GM12878 (cell line): Measurements from ENCODE around the gene ORC1. TPM values are rescaled to one million over a fixed set of nuclear protein-coding genes. Genes with fewer than 3 reads are reported as not detected.

Source experiments
- ATAC-seq: fragments of 200-7000 bp; cut with Tn5 transposase; 3 replicates; pipeline ENCODE4 v1.9.1; 2020; ENCODE audit warnings: mild to moderate bottlenecking, moderate library complexity
- BruUV-seq: library from RNA; stranded (reverse); fragments of 400-500 nt; replicated peaks from 2 replicates; lab custom pipeline; 2021; lab: Mats Ljungman, UMichigan
- CTCF ChIA-PET: fragments of 300-600 bp; sonication (Branson Sonifier 250); formaldehyde crosslinking; extraction: SDS; loops from one replicate; lab custom pipeline; 2021; ENCODE audit warnings: inconsistent platforms; lab: Yijun Ruan, JAX
- POLR2A ChIA-PET: fragments of 350-600 bp; formaldehyde crosslinking; extraction: SDS; loops from one replicate; lab custom pipeline; 2021; ENCODE audit warnings: inconsistent platforms; lab: Charles Lee
- RAD21 ChIA-PET: fragments of 300-600 bp; sonication (Branson Sonifier 250); formaldehyde crosslinking; loops from one replicate; lab custom pipeline; 2023; ENCODE audit warnings: antibody characterized with exemption; ENCODE audit not compliant: unreplicated experiment; lab: Charles Lee
- SMC1A ChIA-PET: fragments of 300-600 bp; sonication (Branson Sonifier 250); formaldehyde crosslinking; loops from one replicate; lab custom pipeline; 2023; ENCODE audit not compliant: unreplicated experiment, uncharacterized antibody; lab: Charles Lee
- DNase-seq: peaks from one replicate; pipeline ENCODE4 v3.0.0-alpha.2; 2011; ENCODE audit warnings: low read depth, low spot score
- FAIRE-seq: peaks from 3 replicates; lab custom pipeline; 2011; peaks lifted over from hg19 to GRCh38; lab: Jason Lieb, UNC
- H2AFZ ChIP-seq: 2 replicates; pipeline ENCODE4 v1.6.0; 2011; ENCODE audit warnings: low read depth, low read length, control low read depth; ENCODE audit not compliant: control insufficient read depth
- H3K27ac ChIP-seq: 2 replicates; pipeline ENCODE4 v1.5.1; 2011; ENCODE audit warnings: control low read depth; ENCODE audit not compliant: control insufficient read depth, insufficient read depth
- H3K27me3 ChIP-seq, 2 experiments: replicated peaks in 1 of 2; 2 replicates each; pipeline versions ENCODE4 v1.6.0 to v1.6.1; 2011; ENCODE audit warnings: low read length in 1 of 2; ENCODE audit not compliant: control insufficient read depth in 2 of 2, insufficient read depth in 2 of 2
- H3K36me3 ChIP-seq, 2 experiments: 2 replicates each; pipeline ENCODE4 v1.5.1; 2011; ENCODE audit warnings: low read length in 1 of 2; ENCODE audit not compliant: control insufficient read depth in 2 of 2, insufficient read depth in 2 of 2
- H3K4me1 ChIP-seq: 2 replicates; pipeline ENCODE4 v1.6.1; 2011; ENCODE audit warnings: mild to moderate bottlenecking, low read length, moderate library complexity, mixed read lengths; ENCODE audit not compliant: control insufficient read depth, insufficient read depth
- H3K4me2 ChIP-seq: 2 replicates; pipeline ENCODE4 v1.6.0; 2011; ENCODE audit warnings: control low read depth; ENCODE audit not compliant: control insufficient read depth, insufficient read depth
- H3K4me3 ChIP-seq: fragments of 200-600 bp; sonication (generic); 2 replicates; pipeline ENCODE4 v1.5.1; 2016
- H3K79me2 ChIP-seq: 2 replicates; pipeline ENCODE4 v1.6.0; 2011; ENCODE audit warnings: low read length; ENCODE audit not compliant: control insufficient read depth, insufficient read depth
- H3K9ac ChIP-seq: 2 replicates; pipeline ENCODE4 v1.8.0; 2011; ENCODE audit warnings: low read length, control low read depth, mixed read lengths; ENCODE audit not compliant: control insufficient read depth, insufficient read depth
- H3K9me3 ChIP-seq: replicated peaks from 3 replicates; pipeline ENCODE4 v1.5.1; 2011; ENCODE audit warnings: mild to moderate bottlenecking, low read length; ENCODE audit not compliant: control insufficient read depth, insufficient read depth
- H4K20me1 ChIP-seq: 2 replicates; pipeline ENCODE4 v1.6.0; 2011; ENCODE audit not compliant: control insufficient read depth, insufficient read depth
- ASH2L ChIP-seq: fragments of 300-600, 200-600 bp; sonication (generic); IDR thresholded peaks from 2 replicates; pipeline ENCODE4 v1.6.1; 2017; ENCODE audit warnings: low read depth, mild to moderate bottlenecking, borderline replicate concordance
- BMI1 ChIP-seq: fragments of 450-650 bp; IDR thresholded peaks from 2 replicates; pipeline ENCODE4 v1.6.1; 2016; ENCODE audit warnings: mild to moderate bottlenecking, moderate library complexity, borderline replicate concordance
- GABPA ChIP-seq: IDR thresholded peaks from 2 replicates; pipeline ENCODE4 v1.6.1; 2014; ENCODE audit warnings: antibody characterized with exemption, low read depth, mild to moderate bottlenecking, inconsistent platforms
- HDAC6 ChIP-seq: fragments of 200-600 bp; sonication (generic); IDR thresholded peaks from one replicate; pipeline ENCODE4 v1.8.0; 2017; ENCODE audit warnings: antibody characterized with exemption; ENCODE audit not compliant: unreplicated experiment
- JUNB ChIP-seq: IDR thresholded peaks from 2 replicates; pipeline ENCODE4 v1.6.1; 2016; ENCODE audit warnings: antibody characterized with exemption, mild to moderate bottlenecking
- LARP7 ChIP-seq: fragments of 450-650 bp; IDR thresholded peaks from 2 replicates; pipeline ENCODE4 v1.6.1; 2017; ENCODE audit warnings: mild to moderate bottlenecking
- MYB ChIP-seq: fragments of 150-350 bp; IDR thresholded peaks from 2 replicates; pipeline ENCODE4 v1.6.1; 2014; ENCODE audit warnings: mild to moderate bottlenecking, low read depth, low read length, borderline replicate concordance
- NFYA ChIP-seq: IDR thresholded peaks from 2 replicates; pipeline ENCODE4 v1.6.1; 2011; ENCODE audit warnings: low read depth, mild to moderate bottlenecking, low read length, improper control_type of control experiment, borderline replicate concordance
- NR2F1 ChIP-seq: fragments of 450-650 bp; conservative IDR thresholded peaks from 2 replicates; pipeline ENCODE4 v1.6.1; 2017; ENCODE audit warnings: mild to moderate bottlenecking
- RAD51 ChIP-seq: fragments of 450-650 bp; IDR thresholded peaks from 2 replicates; pipeline ENCODE4 v1.6.1; 2016; ENCODE audit warnings: moderate library complexity, mild to moderate bottlenecking, inconsistent platforms
- RELB ChIP-seq: fragments of 450-650 bp; IDR thresholded peaks from 2 replicates; pipeline ENCODE4 v1.6.1; 2017; ENCODE audit warnings: low read depth, mild to moderate bottlenecking, moderate library complexity
- SPI1 ChIP-seq: IDR thresholded peaks from 2 replicates; pipeline ENCODE4 v1.6.1; 2011; ENCODE audit warnings: low read depth, mild to moderate bottlenecking, low read length, moderate library complexity, borderline replicate concordance; ENCODE audit not compliant: insufficient read depth
- ZNF384 ChIP-seq: IDR thresholded peaks from 2 replicates; pipeline ENCODE4 v1.6.1; 2012; ENCODE audit warnings: low read depth, mild to moderate bottlenecking, low read length, improper control_type of control experiment, borderline replicate concordance
- WGBS: methylation state at CpG from one replicate; pipeline ENCODE4 v1.1.6; 2016; ENCODE audit warnings: low lambda C conversion rate; ENCODE audit not compliant: insufficient replicate concordance, insufficient coverage; ENCODE audit errors: missing lambda C conversion rate; 5-methylcytosine and 5-hydroxymethylcytosine counted together
- in situ Hi-C: fragments of 300-500 bp; cut with MboI; formaldehyde crosslinking; loops from 9 replicates; pipeline ENCODE4 v1.14.3; 2018; ENCODE audit warnings: mixed read lengths
- intact Hi-C: fragments of 100-400 bp; cut with micrococcal nuclease; formaldehyde crosslinking; loops from one replicate; pipeline ENCODE4 v1.14.2; 2022; ENCODE audit not compliant: unreplicated experiment
- polyA plus RNA-seq, 11 experiments: library from polyadenylated mRNA; depleted of rRNA in 4 of 11; unstranded in 6 of 11; stranded (reverse) in 5 of 11; fragments of >200 nt; fragmentation: Nextera tagmentation in 4 of 11; fragmentation: Illumina TruSeq in 1 of 11; extraction: Ambion mirVana in 4 of 11; extraction: Trizol in 1 of 11; gene quantifications; 1 replicate in 1 of 11; 2 replicates in 10 of 11; pipeline versions ENCODE4 v1.2.1 to v1.2.3, GENCODE V29; 2011 to 2016; ENCODE audit warnings: inconsistent platforms in 2 of 11, missing spikeins in 2 of 11, low read depth in 1 of 11
- total RNA-seq, 4 experiments: library from RNA; depleted of rRNA in 3 of 4; stranded (reverse); fragments of >200 nt in 3 of 4; fragmentation: Illumina TruSeq in 1 of 4; extraction: Trizol in 1 of 4; gene quantifications; 2 replicates each; pipeline versions ENCODE4 v1.2.1 to v1.2.3, GENCODE V29; 2013 to 2021
- TF ChIP-seq, protein P1 (sequence below), 3 experiments: IDR thresholded peaks in 2 of 3; conservative IDR thresholded peaks in 1 of 3; 2 replicates each; pipeline ENCODE4 v1.5.1; 2011; ENCODE audit warnings: low read depth in 3 of 3, low read length in 3 of 3, mild to moderate bottlenecking in 3 of 3, control low read depth in 2 of 3, moderate library complexity in 2 of 3, inconsistent platforms in 1 of 3, mixed read lengths in 1 of 3; ENCODE audit not compliant: control insufficient read depth in 2 of 3, insufficient read depth in 1 of 3; ENCODE audit errors: extremely low read depth in 1 of 3
- TF ChIP-seq, protein P2 (sequence below): IDR thresholded peaks from 2 replicates; pipeline ENCODE4 v1.6.1; 2012; ENCODE audit warnings: low read depth, low read length, improper control_type of control experiment
- TF ChIP-seq, protein P3 (sequence below): fragments of 450-650 bp; IDR thresholded peaks from 2 replicates; pipeline ENCODE4 v1.6.1; 2016; ENCODE audit warnings: mild to moderate bottlenecking, moderate library complexity, borderline replicate concordance

ORC1 gene
- total and polyA plus RNA-seq, 10 of the 15 experiments (the other 5 are each of a cell fraction or from before 2014, with no cell fraction given): 7.7 to 34.6 (median 28.7) TPM

GRCh38 chr1:52360595-52360968 lies 43.6 kb downstream of the ORC1 start:
- WGBS: 97% methylated on average over 7 of the region's 7 CpGs
- Histone ChIP-seq H2AFZ (no peak overlapping the region), H3K4me3 (no peak overlapping the region), H3K4me2 (no peak overlapping the region), H3K27ac (no peak overlapping the region), H3K9me3 (no peaks in the 10 kb centered on the region), H3K9ac (no peak overlapping the region), H3K79me2 (peaks cover 18% of the 10 kb centered on the region), H3K27me3 (no peaks in the 10 kb centered on the region), H3K36me3 (peaks cover 24 to 43% of the 10 kb centered on the region in 2 experiments), H4K20me1 (no peaks in the 10 kb centered on the region), H3K4me1 (peaks cover 4% of the 10 kb centered on the region)
- CTCF ChIA-PET: no interaction called here
- RAD21 ChIA-PET: no interaction called here
- SMC1A ChIA-PET: no interaction called here
- POLR2A ChIA-PET: no interaction called here
- DNase-seq: no peak
- intact Hi-C loops: loop anchor here (10.0 kb wide), 2 partner anchors 216 to 324 kb away; partner anchors contain the start of gene ZFYVE9
- BruUV-seq: no TSS peak
- in situ Hi-C loops: no loop called here
- no peak for FAIRE-seq
- no peak for ATAC-seq
- TF ChIP-seq NFYA (no peak), ASH2L (no peak), JUNB (no peak), GABPA (no peak), RELB (no peak), MYB (no peak), HDAC6 (no peak), ZNF384 (no peak), SPI1 (no peak), NR2F1 (no peak), LARP7 (no peak), RAD51 (no peak), BMI1 (no peak)
- TF ChIP-seq, protein P1, sequence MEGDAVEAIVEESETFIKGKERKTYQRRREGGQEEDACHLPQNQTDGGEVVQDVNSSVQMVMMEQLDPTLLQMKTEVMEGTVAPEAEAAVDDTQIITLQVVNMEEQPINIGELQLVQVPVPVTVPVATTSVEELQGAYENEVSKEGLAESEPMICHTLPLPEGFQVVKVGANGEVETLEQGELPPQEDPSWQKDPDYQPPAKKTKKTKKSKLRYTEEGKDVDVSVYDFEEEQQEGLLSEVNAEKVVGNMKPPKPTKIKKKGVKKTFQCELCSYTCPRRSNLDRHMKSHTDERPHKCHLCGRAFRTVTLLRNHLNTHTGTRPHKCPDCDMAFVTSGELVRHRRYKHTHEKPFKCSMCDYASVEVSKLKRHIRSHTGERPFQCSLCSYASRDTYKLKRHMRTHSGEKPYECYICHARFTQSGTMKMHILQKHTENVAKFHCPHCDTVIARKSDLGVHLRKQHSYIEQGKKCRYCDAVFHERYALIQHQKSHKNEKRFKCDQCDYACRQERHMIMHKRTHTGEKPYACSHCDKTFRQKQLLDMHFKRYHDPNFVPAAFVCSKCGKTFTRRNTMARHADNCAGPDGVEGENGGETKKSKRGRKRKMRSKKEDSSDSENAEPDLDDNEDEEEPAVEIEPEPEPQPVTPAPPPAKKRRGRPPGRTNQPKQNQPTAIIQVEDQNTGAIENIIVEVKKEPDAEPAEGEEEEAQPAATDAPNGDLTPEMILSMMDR (IDR thresholded peaks at IDR 0.05 in 2 of 3, conservative IDR thresholded peaks at IDR 0.05 in 1 of 3; ENCODE audit: control insufficient read depth in 2 of 3, extremely low read depth in 1 of 3, insufficient read depth in 1 of 3, low read depth in 3 of 3, low read length in 3 of 3): no peak
- TF ChIP-seq, protein P2, sequence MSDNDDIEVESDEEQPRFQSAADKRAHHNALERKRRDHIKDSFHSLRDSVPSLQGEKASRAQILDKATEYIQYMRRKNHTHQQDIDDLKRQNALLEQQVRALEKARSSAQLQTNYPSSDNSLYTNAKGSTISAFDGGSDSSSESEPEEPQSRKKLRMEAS: no peak
- TF ChIP-seq, protein P3, sequence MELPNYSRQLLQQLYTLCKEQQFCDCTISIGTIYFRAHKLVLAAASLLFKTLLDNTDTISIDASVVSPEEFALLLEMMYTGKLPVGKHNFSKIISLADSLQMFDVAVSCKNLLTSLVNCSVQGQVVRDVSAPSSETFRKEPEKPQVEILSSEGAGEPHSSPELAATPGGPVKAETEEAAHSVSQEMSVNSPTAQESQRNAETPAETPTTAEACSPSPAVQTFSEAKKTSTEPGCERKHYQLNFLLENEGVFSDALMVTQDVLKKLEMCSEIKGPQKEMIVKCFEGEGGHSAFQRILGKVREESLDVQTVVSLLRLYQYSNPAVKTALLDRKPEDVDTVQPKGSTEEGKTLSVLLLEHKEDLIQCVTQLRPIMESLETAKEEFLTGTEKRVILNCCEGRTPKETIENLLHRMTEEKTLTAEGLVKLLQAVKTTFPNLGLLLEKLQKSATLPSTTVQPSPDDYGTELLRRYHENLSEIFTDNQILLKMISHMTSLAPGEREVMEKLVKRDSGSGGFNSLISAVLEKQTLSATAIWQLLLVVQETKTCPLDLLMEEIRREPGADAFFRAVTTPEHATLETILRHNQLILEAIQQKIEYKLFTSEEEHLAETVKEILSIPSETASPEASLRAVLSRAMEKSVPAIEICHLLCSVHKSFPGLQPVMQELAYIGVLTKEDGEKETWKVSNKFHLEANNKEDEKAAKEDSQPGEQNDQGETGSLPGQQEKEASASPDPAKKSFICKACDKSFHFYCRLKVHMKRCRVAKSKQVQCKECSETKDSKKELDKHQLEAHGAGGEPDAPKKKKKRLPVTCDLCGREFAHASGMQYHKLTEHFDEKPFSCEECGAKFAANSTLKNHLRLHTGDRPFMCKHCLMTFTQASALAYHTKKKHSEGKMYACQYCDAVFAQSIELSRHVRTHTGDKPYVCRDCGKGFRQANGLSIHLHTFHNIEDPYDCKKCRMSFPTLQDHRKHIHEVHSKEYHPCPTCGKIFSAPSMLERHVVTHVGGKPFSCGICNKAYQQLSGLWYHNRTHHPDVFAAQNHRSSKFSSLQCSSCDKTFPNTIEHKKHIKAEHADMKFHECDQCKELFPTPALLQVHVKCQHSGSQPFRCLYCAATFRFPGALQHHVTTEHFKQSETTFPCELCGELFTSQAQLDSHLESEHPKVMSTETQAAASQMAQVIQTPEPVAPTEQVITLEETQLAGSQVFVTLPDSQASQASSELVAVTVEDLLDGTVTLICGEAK: no peak
